ENCODE results near the gene NOD2.

DNA sequence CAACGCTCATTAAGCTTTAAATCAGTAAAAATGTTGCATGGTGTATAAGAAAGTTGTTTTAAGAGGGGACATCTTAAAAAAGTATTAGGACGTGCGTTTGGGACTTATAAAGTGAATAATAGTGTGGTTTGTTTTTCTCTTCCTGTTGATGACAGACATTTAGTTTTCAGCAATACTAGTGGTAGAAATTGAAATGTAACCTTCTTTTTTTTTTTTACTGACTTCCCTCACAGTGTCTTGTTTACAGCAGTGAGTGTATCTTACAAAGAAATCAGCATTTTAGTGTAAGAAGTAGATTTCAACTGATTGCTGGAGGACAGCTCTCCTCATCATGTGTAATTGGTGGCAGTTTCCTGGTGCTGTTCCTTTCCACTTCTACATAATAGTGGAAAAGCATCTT is 88.1 kb downstream of the NOD2 start:
- TF ChIP-seq POLR2A (IDR thresholded peaks at IDR 0.05; ENCODE audit: low read depth, low read length) (no peak), TAF1 (IDR thresholded peaks at IDR 0.05; ENCODE audit: borderline replicate concordance, low read depth, low read length) (no peak), POLR2AphosphoS5 (IDR thresholded peaks at IDR 0.05; ENCODE audit: low read depth, low read length) (no peak)

All from GM12892 (cell line).